KOPT-K1 (cell line): ENCODE results near the gene GRB2.
A peak's percentile ranks its signal among the peaks of the same experiment; 100 is the strongest.
"Not testable (repeated sequence)": the region's sequence is repeated elsewhere in the genome, so short reads cannot be mapped to it uniquely, and the experiment has no call there.

Experiments used
- H3K27ac ChIP-seq: fragments of 200-600 bp; sonication (generic); 2 replicates; pipeline ENCODE4 v1.5.1; 2016; ENCODE audit warnings: antibody characterized with exemption, mild to moderate bottlenecking, low read depth, low read length; ENCODE audit not compliant: poor library complexity, severe bottlenecking
- H3K36me3 ChIP-seq: fragments of 200-600 bp; sonication (generic); 2 replicates; pipeline ENCODE4 v1.5.1; 2017; ENCODE audit warnings: antibody characterized with exemption, mild to moderate bottlenecking, low read length, moderate library complexity; ENCODE audit not compliant: insufficient read depth
- H3K9me3 ChIP-seq: fragments of 200-600 bp; sonication (generic); 2 replicates; pipeline ENCODE4 v1.5.1; 2017; ENCODE audit warnings: antibody characterized with exemption, low read length, mild to moderate bottlenecking; ENCODE audit not compliant: insufficient read depth, poor library complexity, severe bottlenecking

Gene GRB2

GRCh38 chr17:75315541-75316243 is 89.8 kb downstream of the GRB2 start:
- H3K36me3 ChIP-seq: peaks cover 59% of the 10 kb centered on the region
- no peak overlapping the region for H3K27ac ChIP-seq
- H3K9me3 ChIP-seq: no peaks in the 10 kb centered on the region

GRCh38 chr17:75313941-75314551 is 91.4 kb downstream of the GRB2 start:
- H3K36me3 ChIP-seq: peaks cover 42% of the 10 kb centered on the region
- H3K27ac ChIP-seq: no peak overlapping the region

GRCh38 chr17:75308732-75309629 is 96.5 kb downstream of the GRB2 start:
- H3K36me3 ChIP-seq: no peaks in the 10 kb centered on the region; the same call in 1 of the 2 replicates
- H3K9me3 ChIP-seq: no peaks in the 10 kb centered on the region
- H3K27ac ChIP-seq: no peak overlapping the region

More at GRCh38 chr17:75313941-75314551, 91.4 kb downstream of the GRB2 start:
- H3K9me3 ChIP-seq: no peaks in the 10 kb centered on the region

GRCh38 chr17:75307957-75308731 is 97.3 kb downstream of the GRB2 start:
- H3K27ac ChIP-seq: no peak overlapping the region
- no peaks in the 10 kb centered on the region for H3K36me3 ChIP-seq
- H3K9me3 ChIP-seq: no peaks in the 10 kb centered on the region

GRCh38 chr17:75301502-75302206 is 103.8 kb downstream of the GRB2 start:
- H3K36me3 ChIP-seq: no peaks in the 10 kb centered on the region
- H3K9me3 ChIP-seq: no peaks in the 10 kb centered on the region
- H3K27ac ChIP-seq: no peak overlapping the region

- H3K9me3 ChIP-seq: no peaks in the 10 kb centered on the region
- H3K36me3 ChIP-seq: no peaks in the 10 kb centered on the region
- H3K27ac ChIP-seq: no peak overlapping the region
These were observed 104.4 kb downstream of the GRB2 start for GRCh38 chr17:75301049-75301448.

- H3K27ac ChIP-seq: no peak overlapping the region
- H3K36me3 ChIP-seq: no peaks in the 10 kb centered on the region
- H3K9me3 ChIP-seq: no peaks in the 10 kb centered on the region
These were observed 105.2 kb downstream of the GRB2 start for GRCh38 chr17:75300280-75300679.

GRCh38 chr17:75295201-75296158 is 110.0 kb downstream of the GRB2 start:
- Histone ChIP-seq H3K9me3 (no peaks in the 10 kb centered on the region), H3K27ac (no peak overlapping the region), H3K36me3 (no peaks in the 10 kb centered on the region)

- not testable (repeated sequence) for H3K36me3 ChIP-seq, H3K27ac ChIP-seq, H3K9me3 ChIP-seq
These were observed 112.5 kb downstream of the GRB2 start for GRCh38 chr17:75292810-75293448.

- H3K27ac ChIP-seq: peak overlapping the region; percentile 71
- peaks cover 19% of the 10 kb centered on the region for H3K36me3 ChIP-seq
- H3K9me3 ChIP-seq: no peaks in the 10 kb centered on the region
These were observed 115.6 kb downstream of the GRB2 start for GRCh38 chr17:75289832-75290337.

GRCh38 chr17:75289115-75289831 is 116.2 kb downstream of the GRB2 start, which contains the start of gene SLC25A19:
Gene SLC25A19, minus strand, starts transcription at chr17:75289433. Its CDS starts 2,669 bp downstream, at chr17:75286764.
- Histone ChIP-seq H3K9me3 (no peaks in the 10 kb centered on the region), H3K36me3 (peaks cover 26% of the 10 kb centered on the region), H3K27ac (peak within 1 kb of the TSS; percentile 71)

- Histone ChIP-seq H3K36me3 (peaks cover 30% of the 10 kb centered on the region), H3K9me3 (no peaks in the 10 kb centered on the region), H3K27ac (peak overlapping the region; percentile 71)
These were observed 116.7 kb downstream of the GRB2 start for GRCh38 chr17:75288770-75289114.
